Amniotic epithelial cell (primary cell): ENCODE data around the gene CALD1.

Experiments
- DNase-seq: peaks from one replicate; pipeline ENCODE4 v3.0.0-alpha.2; 2010; ENCODE audit warnings: low read depth

The CALD1 gene

GRCh38 chr7:134865001-134865845 is 85.8 kb downstream of the CALD1 start:
- DNase-seq: peak; percentile 77

DNA sequence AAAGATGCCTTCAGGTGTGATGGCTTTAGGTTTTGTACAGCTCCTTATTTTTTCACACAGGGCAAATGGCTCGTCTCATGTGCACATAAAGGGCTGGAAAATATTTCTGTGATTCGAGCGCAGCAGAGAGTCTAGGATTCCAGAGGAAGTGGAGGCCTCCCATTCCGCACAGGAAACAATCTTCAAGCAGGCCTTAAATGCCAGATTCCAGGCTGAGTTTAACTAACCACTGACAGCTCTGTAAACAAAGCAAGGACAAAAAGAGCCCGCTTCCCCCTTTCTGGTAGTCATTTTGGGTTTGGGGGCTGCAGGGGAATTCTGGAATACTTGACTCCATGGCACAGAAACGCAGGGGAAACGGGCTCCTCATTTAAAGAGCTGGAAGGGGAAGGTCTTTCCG is 87.2 kb downstream of the CALD1 start:
- peak; percentile 66 for DNase-seq

DNA sequence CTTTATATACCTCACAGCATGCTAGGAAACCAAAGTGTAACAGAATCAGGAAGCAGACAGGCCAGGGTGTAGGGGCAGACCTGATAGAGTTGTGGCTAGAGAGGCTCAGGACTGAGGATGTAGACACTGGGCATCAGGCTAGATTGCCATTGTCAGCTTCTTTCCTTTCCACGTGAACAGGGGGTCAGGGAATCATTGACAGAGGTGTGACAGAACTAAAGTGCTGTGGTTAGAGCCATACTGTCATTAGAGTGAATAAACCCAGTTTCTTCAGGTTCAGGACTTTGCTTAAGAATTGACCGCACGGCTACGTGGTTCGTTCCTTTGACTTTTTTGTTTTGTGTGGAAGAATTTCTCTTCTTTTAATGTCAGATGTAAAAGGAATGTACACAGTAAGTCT is 90.7 kb downstream of the CALD1 start:
- DNase-seq: no peak

- DNase-seq: no peak
Measured at GRCh38 chr7:134870781-134871180, 91.3 kb downstream of the CALD1 start.

DNA sequence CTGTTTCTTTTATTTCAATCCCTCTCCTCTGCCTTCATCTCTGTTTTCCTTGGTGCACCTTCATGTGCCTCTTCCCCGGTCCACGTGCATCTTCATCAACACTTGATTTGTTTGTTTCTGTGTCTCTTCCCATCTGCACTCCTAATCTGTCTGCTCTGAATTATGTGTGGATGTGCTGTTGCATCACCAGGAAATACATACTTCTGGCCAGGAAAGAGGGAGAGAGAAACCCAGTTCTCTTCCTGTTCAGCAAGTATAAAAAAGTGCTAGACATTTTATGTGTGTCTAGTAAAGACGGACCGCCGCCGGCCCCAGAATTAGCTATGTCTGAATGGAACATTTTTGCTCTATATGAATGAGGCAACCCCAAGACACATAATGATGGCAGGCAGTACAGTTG is 93.8 kb downstream of the CALD1 start:
- peak; percentile 93 for DNase-seq

DNA sequence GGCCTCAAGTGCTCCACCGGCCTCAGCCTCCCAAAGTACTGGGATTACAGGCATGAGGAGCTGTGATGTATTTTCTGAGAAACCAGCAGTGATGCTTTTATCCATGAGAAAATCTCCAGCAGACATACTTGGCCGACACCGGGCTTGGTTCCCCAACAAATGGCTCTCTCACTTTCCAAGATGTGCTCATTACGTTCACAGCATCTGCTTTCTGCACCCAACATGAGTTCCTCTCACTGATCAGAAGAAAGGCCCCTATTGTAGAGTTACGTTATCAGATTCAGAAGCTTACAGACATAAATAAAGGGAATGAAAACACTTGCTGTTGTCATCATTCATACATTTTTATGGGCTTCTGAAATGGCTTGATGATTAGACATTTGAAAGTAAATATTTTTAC is 95.0 kb downstream of the CALD1 start:
- DNase-seq: no peak

GRCh38 chr7:134875867-134876266 is 96.4 kb downstream of the CALD1 start:
- peak; percentile 88 for DNase-seq

DNA sequence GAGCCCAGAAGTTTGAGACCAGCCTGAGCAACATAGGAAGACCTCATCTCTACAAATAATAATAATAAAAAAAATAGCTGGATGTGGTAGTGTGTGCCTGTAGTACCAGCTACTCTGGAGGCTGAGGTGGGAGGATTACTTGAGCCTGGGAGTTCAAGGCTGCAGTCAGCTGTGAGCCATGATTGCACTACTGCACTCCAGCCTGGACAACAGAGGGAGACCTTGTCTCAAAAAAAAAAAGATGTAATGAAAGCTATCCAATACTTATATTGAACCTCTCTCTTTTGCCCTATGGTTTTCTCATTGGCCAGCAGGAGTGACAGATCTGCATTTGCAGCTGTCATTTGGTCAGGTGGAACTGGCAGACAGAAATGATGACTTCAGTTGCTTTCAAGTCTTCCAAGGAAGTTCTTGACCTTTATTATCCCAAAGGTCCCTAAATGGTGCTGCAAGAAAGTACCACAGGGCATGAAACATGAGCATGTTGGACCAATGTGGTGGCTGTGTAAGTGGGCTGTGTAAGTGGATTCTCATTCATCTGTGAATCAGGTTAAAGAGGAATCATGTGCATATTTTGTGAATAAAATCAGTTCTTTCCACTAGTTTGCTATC is 99.4 kb downstream of the CALD1 start:
- DNase-seq: no peak

DNA sequence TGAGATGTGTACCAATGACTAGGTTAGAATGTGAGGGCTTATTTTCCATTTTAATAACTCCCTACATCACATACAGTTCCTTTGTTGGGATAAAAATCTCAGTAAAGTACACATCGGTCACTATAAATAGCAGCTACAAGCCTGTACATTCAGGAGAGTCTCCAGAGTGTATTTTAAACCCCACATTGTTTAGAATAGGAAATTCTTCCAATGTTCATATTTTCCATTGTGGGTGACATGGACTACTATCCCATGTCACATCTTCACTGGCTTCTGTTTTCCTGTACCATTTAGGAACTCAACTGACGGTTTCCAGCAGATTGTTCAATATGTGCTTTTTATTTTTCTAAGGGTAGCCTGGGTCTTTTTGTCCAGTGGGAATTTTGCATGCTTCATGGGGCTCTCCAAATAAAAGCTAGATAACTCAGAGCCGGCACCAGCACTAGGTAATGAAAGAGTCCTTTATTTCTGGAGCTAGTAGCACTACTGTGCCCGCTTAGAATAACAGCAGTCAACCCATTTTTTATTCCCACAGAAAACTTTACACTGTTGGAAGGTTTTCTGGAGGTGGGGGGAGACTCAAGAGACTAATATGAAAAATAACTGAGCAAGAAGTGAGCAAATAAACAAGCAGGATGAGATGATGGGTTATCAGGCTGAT is 100.5 kb downstream of the CALD1 start:
- DNase-seq: no peak

- DNase-seq: peak; percentile 68
Measured at GRCh38 chr7:134882481-134882880, 103.0 kb downstream of the CALD1 start.

GRCh38 chr7:134885967-134886352 is 106.5 kb downstream of the CALD1 start:
- DNase-seq: peak; percentile 95

GRCh38 chr7:134886353-134887057 is 107.1 kb downstream of the CALD1 start:
- DNase-seq: peak; percentile 92

DNA sequence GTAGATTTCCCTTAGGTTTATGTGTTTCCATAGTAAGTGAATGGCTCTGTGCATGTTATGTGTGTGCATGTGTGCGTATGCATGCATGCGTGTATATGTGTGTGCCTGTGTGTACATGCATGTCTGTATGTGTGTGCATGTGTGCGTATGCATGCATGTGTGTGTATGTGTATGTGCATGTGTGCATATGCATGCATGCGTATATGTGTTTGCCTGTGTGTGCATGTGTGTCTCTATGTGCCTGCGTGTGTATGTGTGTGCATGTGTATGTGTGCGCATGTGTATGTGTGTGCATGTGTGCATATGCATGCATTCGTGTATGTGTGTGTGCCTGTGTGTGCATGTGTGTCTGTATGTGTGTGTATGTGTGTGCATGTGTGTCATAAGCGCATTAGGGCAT is 108.1 kb downstream of the CALD1 start:
- DNase-seq: no peak

DNA sequence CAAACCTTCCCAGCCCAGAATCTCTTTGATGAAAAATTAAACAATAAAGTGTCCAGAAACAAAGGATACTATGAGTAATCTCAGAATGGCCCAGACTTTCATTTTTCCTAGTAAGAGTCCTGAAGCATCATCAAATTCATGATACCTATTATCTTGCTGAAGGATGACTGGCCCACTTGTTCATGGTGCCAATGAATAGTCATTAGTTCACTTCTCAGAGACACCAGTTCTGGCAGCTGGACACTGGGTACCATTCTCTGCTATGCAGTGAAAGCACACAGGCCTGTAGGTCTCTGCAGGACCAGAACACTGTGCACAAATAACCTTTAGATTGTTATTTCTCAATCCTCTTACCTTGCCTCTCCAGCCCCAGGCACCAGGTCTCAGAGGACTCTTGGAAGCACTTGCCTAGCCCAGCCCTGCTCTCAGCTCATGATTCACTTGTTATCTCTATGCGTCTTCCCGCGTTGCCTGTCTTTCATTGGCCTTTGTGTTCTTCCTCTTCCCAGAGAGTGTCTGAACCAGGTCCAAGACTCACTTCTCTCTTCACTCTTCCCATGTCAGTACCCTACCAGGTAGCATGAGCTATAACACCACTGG is 108.8 kb downstream of the CALD1 start:
- peak; percentile 63 for DNase-seq

DNA sequence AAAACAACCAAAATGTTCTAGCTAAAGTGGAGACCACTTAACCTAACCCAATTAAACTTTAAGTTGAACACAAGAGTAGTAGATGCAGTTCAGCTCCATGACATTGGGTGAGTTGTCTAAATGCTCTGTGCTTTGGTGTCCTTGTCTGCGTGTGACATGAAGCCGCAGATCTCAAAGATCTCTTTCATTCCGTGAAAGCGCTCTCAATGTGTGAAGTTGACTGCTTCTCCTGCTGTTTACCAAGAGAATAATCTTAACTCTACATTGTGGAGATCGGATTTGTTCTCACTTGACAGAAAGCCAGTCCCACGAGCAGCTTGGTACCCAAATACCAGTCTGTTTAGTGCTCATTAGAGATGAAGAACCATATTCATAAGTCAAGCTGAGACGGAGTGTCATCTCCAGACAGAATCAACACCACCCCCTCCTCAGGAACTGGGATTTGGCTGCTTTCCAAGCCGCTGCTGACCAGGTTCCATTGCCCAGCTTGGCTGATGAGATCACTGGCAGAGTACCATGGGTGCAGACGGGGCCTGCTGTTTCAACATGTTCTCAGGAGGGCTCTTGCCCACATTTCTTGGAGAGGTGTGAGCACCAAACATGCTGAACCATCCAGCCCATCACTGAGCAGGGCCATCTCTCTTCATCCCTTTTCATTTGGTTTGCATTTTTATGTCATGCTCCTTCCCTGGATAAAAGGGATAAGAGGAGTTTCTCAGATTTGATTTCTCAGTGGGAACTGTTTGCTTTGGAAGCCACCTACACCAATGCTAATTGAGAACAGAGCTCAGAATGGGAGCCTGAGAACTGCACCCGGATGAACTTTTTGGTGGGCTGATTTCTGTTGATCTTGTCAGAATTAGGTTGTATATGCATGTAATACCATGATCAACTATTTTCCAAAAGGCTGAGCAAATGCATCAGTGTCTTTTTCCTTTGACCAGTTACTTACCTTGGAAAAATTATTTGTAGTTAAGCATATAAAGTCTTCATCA is 111.1 kb downstream of the CALD1 start:
- DNase-seq: peak; percentile 87

DNA sequence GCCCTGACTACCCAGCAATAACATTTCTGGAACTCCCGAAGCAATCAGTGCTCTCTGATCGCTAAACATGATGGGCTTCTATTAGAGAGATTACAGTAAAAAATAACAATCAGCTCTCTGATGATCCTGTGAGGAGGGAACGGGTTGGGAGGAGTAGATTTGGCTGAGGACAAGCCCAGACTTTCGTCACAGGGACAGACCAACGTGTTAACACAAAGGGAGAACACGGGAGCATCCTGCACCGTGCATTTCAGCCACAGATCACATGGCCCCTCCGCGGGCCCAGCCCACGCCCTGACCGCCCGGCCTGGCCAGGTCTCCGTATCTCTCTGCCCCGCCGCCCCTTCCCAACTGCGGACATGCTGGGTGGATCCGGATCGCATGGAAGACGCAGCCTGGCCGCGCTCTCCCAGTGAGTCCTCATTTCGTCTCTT is 111.8 kb downstream of the CALD1 start:
- peak; percentile 98 for DNase-seq

DNA sequence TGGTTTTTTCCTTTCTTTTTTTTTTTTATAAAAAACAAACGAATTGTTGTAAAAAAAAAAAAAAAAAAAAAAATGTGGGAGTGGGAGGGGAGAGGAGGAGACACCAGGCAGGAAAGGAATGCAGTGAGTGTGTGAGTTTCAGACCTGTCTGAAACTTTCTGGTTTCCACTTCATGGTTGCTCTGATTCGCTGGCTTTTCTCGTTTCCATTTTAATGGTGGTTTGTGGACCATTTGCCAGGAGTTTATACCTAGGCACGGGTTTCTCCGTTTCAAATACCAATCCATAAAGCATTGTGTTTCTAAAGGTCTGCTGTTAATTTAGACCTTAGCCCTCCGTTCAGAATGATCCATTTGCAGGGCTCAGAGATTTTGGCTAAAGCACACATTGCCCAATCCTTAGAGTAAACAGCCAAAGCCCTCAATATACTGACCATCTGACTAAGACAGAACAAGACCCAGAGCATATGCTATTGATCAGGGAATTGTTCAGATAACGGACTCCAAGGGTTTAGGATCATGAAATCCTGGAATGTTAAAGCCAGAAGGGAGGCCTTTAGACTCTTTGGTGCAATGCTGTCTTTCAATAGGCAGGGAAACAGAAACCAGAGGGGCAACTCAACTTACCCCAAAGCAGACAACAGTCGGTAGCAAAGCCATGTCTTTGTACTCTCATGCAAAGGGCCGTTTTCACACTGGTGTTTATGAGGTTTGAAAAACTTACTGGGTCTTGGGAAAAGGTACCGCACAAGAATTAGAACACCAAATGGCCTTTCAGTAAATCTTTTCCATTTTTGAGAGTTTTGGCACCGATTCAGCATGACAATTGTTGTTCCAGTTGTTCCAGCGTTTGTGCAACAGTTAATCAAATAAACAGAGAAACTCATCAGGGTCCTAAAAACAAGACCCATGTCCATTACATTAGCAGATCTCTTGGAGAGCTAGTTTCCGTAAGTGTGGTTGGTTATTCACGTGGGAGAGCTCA is 112.6 kb downstream of the CALD1 start:
- peak; percentile 85 for DNase-seq

DNA sequence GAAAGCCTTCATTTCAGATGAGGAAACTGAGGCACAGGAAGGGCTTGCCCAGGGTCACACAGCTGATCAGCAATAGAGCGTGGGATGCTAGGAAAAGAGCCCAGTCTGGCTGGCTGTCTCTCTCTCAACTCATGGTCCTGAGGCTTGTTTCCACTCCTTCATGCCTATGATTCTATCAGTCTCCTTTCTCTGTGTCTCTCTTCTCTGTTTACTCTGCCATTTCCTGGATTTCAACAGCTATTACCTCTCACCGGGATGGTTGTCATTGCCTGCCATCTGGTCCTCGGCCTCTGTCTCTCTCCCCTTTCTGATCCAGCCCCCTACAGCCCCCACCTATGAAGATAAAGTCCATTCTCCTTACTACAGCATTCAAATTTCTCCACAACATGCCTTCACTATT is 113.5 kb downstream of the CALD1 start:
- DNase-seq: no peak

DNA sequence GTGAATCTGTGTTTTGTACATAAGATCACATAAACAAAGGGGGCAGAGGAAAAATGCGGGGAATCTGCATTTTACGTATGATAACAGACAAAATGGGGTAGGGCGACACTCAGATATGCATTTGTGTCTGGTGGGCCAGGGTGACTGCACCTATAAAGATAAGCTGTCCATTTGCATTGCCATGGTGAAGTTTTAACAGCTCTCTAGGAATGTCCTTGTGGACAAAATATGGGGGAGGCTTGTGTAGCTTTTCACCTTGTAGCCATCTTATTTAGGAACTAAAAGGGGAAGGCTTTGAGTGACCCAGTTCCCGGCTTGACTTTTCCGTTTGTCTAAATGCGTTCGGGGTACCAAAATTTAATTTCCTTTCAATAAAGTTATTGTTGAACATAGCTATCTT is 114.5 kb downstream of the CALD1 start:
- DNase-seq: no peak

- no peak for DNase-seq
Measured at GRCh38 chr7:134894928-134895327, 115.5 kb downstream of the CALD1 start.
